ENCODE data around the gene IL27RA.
A peak's percentile ranks its signal among the peaks of the same experiment; 100 is the strongest.
"Not testable (repeated sequence)": the region's sequence is repeated elsewhere in the genome, so short reads cannot be mapped to it uniquely, and the experiment has no call there.

Gene IL27RA

GRCh38 chr19:14033946-14034345 lies 2.4 kb downstream of the IL27RA start:
- DNase-seq: no peak

GRCh38 chr19:14035159-14035558 lies 3.6 kb downstream of the IL27RA start:
- not testable (repeated sequence) for DNase-seq

GRCh38 chr19:14035706-14036105 lies 4.1 kb downstream of the IL27RA start:
- DNase-seq: no peak

- DNase-seq: no peak
These were observed 7.6 kb downstream of the IL27RA start for GRCh38 chr19:14039181-14039580.

GRCh38 chr19:14042659-14043608 lies 11.4 kb downstream of the IL27RA start:
- DNase-seq: peak; percentile 57

GRCh38 chr19:14047866-14048265 lies 16.3 kb downstream of the IL27RA start:
- not testable (repeated sequence) for DNase-seq

- no peak for DNase-seq
These were observed 17.0 kb downstream of the IL27RA start for GRCh38 chr19:14048443-14049153.

- no peak for DNase-seq
These were observed 18.9 kb downstream of the IL27RA start for GRCh38 chr19:14050512-14050911.

GRCh38 chr19:14050961-14051360 lies 19.4 kb downstream of the IL27RA start:
- not testable (repeated sequence) for DNase-seq

GRCh38 chr19:14051980-14052379 lies 20.4 kb downstream of the IL27RA start:
- no peak for DNase-seq

GRCh38 chr19:14052470-14052869 lies 20.9 kb downstream of the IL27RA start:
- DNase-seq: no peak

- no peak for DNase-seq
These were observed 21.5 kb downstream of the IL27RA start for GRCh38 chr19:14053032-14053431.

GRCh38 chr19:14053500-14053899 lies 21.9 kb downstream of the IL27RA start:
- no peak for DNase-seq

- no peak for DNase-seq
These were observed 22.5 kb downstream of the IL27RA start for GRCh38 chr19:14054099-14054498.

- no peak for DNase-seq
These were observed 23.2 kb downstream of the IL27RA start for GRCh38 chr19:14054721-14055120.

- no peak for DNase-seq
These were observed 23.8 kb downstream of the IL27RA start for GRCh38 chr19:14055396-14055795.

- DNase-seq: no peak
These were observed 24.6 kb downstream of the IL27RA start for GRCh38 chr19:14056069-14056666.

GRCh38 chr19:14056741-14057356 lies 25.3 kb downstream of the IL27RA start:
- DNase-seq: no peak

- DNase-seq: no peak
These were observed 26.9 kb downstream of the IL27RA start for GRCh38 chr19:14058182-14059092.

- DNase-seq: no peak
These were observed 27.5 kb downstream of the IL27RA start for GRCh38 chr19:14059093-14059480.

- DNase-seq: no peak
These were observed 28.1 kb downstream of the IL27RA start for GRCh38 chr19:14059652-14060155.

All from HCEC 1CT (cell line).